Parathyroid adenoma (tissue), 2 donors: Measurements from ENCODE around the gene POLR1H.
A peak's percentile ranks its signal among the peaks of the same experiment; 100 is the strongest.

Experiments
- H2AFZ ChIP-seq: fragments of 300-600 bp; sonication (generic); one replicate; pipeline ENCODE4 v1.7.0; 2017; ENCODE audit warnings: antibody characterized with exemption, mild to moderate bottlenecking
- H3K27ac ChIP-seq: fragments of 300-600 bp; sonication (generic); one replicate; pipeline ENCODE4 v1.7.0; 2017
- H3K27me3 ChIP-seq: fragments of 300-600 bp; sonication (generic); one replicate; pipeline ENCODE4 v1.7.0; 2017; ENCODE audit warnings: low read length; ENCODE audit not compliant: control insufficient read depth, insufficient read depth
- H3K36me3 ChIP-seq: fragments of 300-600 bp; sonication (generic); one replicate; pipeline ENCODE4 v1.7.0; 2017; ENCODE audit warnings: low read length; ENCODE audit not compliant: control insufficient read depth, insufficient read depth
- H3K4me1 ChIP-seq: fragments of 300-600 bp; sonication (generic); one replicate; pipeline ENCODE4 v1.7.0; 2017; ENCODE audit warnings: control low read depth
- H3K4me2 ChIP-seq: fragments of 300-600 bp; sonication (generic); one replicate; pipeline ENCODE4 v1.7.0; 2017; ENCODE audit warnings: low read length
- H3K4me3 ChIP-seq: fragments of 300-600 bp; sonication (generic); one replicate; pipeline ENCODE4 v1.7.0; 2017; ENCODE audit warnings: low read depth, low read length
- H3K79me2 ChIP-seq: fragments of 300-600 bp; sonication (generic); one replicate; pipeline ENCODE4 v1.7.0; 2017; ENCODE audit warnings: control low read depth
- H3K9ac ChIP-seq: fragments of 300-600 bp; sonication (generic); one replicate; pipeline ENCODE4 v1.7.0; 2017; ENCODE audit warnings: mild to moderate bottlenecking
- H3K9me3 ChIP-seq: fragments of 300-600 bp; sonication (generic); one replicate; pipeline ENCODE4 v1.7.0; 2017; ENCODE audit warnings: low read length; ENCODE audit not compliant: control insufficient read depth
- CTCF ChIP-seq: fragments of 300-600 bp; sonication (generic); IDR thresholded peaks from one replicate; pipeline ENCODE4 v1.7.0; 2017; ENCODE audit warnings: antibody characterized with exemption, mild to moderate bottlenecking
- donor health status: primary hyperparathyroidism.

Gene POLR1H, protein sequence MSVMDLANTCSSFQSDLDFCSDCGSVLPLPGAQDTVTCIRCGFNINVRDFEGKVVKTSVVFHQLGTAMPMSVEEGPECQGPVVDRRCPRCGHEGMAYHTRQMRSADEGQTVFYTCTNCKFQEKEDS

GRCh38 chr6:30061092-30061857, at the start of gene POLR1H:
POLR1H (plus strand) TSS chr6:30061265; CDS start chr6:30061525, 260 bp downstream.
- peaks cover 11% of the 10 kb centered on the region for H3K79me2 ChIP-seq
- no peaks in the 10 kb centered on the region for H3K27me3 ChIP-seq
- peak within 1 kb of the TSS; percentile 93 for H3K4me2 ChIP-seq
- peak within 1 kb of the TSS; percentile 93 for H2AFZ ChIP-seq
- H3K36me3 ChIP-seq, result no peaks in the 10 kb centered on the region
- H3K4me3 ChIP-seq, result peak within 1 kb of the TSS; percentile 94
- H3K9ac ChIP-seq, result peak within 1 kb of the TSS; percentile 71
- no peak for TF ChIP-seq CTCF
- peak within 1 kb of the TSS; percentile 83 for H3K27ac ChIP-seq
- no peaks in the 10 kb centered on the region for H3K9me3 ChIP-seq
- peaks cover 8% of the 10 kb centered on the region for H3K4me1 ChIP-seq

- H2AFZ ChIP-seq, result no peak overlapping the region
- no peak overlapping the region for H3K4me3 ChIP-seq
- no peaks in the 10 kb centered on the region for H3K36me3 ChIP-seq
- no peaks in the 10 kb centered on the region for H3K27me3 ChIP-seq
- H3K79me2 ChIP-seq, result peaks cover 2% of the 10 kb centered on the region
- H3K9ac ChIP-seq, result no peak overlapping the region
- H3K9me3 ChIP-seq, result no peaks in the 10 kb centered on the region
- TF ChIP-seq CTCF, result peak; percentile 93
- no peak overlapping the region for H3K27ac ChIP-seq
- no peaks in the 10 kb centered on the region for H3K4me1 ChIP-seq
- no peak overlapping the region for H3K4me2 ChIP-seq
These were observed 47.7 kb upstream of the POLR1H start for GRCh38 chr6:30013291-30013922.

GRCh38 chr6:30019819-30020218, 41.2 kb upstream of the POLR1H start:
- no peak overlapping the region for H3K9ac ChIP-seq
- no peak overlapping the region for H3K4me2 ChIP-seq
- H3K36me3 ChIP-seq, result no peaks in the 10 kb centered on the region
- no peak for TF ChIP-seq CTCF
- no peaks in the 10 kb centered on the region for H3K4me1 ChIP-seq
- H3K4me3 ChIP-seq, result no peak overlapping the region
- no peaks in the 10 kb centered on the region for H3K9me3 ChIP-seq
- H2AFZ ChIP-seq, result no peak overlapping the region
- no peaks in the 10 kb centered on the region for H3K79me2 ChIP-seq
- H3K27ac ChIP-seq, result no peak overlapping the region
- no peaks in the 10 kb centered on the region for H3K27me3 ChIP-seq

DNA sequence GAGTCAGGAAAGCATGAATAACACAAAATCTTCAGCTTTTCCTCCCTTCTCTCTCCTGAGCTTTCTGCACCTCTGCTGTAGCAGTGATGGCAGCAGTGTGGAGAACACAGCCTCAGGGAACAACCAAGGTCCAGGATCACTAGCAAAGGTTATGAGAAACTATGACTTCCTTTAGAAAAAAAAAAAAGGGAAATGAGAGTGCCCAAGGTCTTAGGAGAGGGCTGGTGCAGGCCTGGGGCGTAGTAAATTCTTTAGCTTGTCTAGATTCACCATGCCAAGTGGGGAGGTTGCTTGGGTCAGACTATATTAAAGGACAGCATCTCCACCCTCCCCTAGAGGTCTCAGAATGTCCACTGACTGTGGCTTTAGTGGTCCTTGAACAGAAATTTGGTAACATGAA, 40.4 kb upstream of the POLR1H start:
- no peak for TF ChIP-seq CTCF
- Histone ChIP-seq H3K79me2 (no peaks in the 10 kb centered on the region), H3K4me3 (no peak overlapping the region), H2AFZ (no peak overlapping the region), H3K27me3 (no peaks in the 10 kb centered on the region), H3K9me3 (no peaks in the 10 kb centered on the region), H3K36me3 (no peaks in the 10 kb centered on the region), H3K27ac (no peak overlapping the region), H3K4me1 (no peaks in the 10 kb centered on the region), H3K9ac (no peak overlapping the region), H3K4me2 (no peak overlapping the region)
